ENCODE data around the gene YWHAE.

DNA sequence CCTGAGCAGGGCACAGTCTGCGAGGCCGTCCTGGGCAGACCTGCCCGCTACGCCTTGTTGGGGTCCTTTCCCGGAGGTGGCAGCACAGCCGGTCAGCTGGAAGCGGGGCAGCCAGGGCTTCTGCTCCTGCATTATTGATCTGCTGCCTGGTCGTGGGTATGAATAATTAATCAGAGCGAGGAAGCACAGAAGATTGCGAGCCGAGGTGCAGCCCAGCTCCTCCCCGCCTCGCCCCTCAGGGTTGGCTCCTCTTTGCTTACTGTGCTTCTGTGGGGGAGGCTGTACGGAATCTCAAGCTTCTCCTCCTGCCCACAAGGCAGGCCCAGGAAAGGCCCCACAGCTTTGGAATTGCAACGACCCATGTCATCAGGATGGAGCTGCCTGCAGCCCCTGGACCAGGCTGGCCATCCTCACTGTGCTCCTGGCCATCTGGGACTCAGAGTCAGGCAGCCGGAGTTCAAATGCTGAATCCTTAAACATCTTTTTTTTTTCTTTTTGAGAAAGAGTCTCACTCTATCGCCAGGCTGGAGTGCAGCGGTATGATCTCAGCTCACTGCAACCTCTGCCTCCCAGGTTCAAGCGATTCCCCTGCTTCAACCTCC is 95.0 kb downstream of the YWHAE start:
- no peak for TF ChIP-seq FOXM1 (IDR thresholded peaks at IDR 0.05; ENCODE audit: borderline replicate concordance)
- TF ChIP-seq ZNF384 (IDR thresholded peaks at IDR 0.05) = no peak
- TF ChIP-seq SP1 (IDR thresholded peaks at IDR 0.05) = no peak
- no peak for TF ChIP-seq FOXA1 (IDR thresholded peaks at IDR 0.05)
- no peak for TF ChIP-seq L3MBTL2 (conservative IDR thresholded peaks at IDR 0.05)
- TF ChIP-seq PKNOX1 (IDR thresholded peaks at IDR 0.05) = no peak

Data from HEK293T (cell line).